ENCODE results near the gene GPBP1L1.

The GPBP1L1 gene

DNA sequence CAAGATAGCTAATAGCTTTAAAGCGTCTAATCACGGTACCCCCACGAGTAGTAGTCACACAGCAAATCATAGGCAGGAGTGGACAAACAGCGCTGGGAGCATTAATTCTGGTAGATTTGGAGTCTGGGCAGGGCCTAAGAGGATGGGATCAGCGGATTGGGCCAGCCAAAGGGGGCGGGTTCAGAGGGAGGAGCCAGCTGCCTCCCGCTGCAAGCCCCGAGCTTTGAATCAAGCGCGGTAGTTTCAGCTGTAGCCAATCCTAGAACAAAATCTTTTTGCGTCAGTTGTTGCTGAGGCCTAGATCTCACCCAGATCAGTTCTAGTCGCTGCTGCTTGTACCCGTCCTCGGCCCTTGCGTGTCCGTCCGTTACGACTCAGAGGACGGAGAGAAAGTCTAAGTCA lies 103.1 kb downstream of the GPBP1L1 start:
- H3K4me3 ChIP-seq (ENCODE audit: low read depth, low read length): peak overlapping the region; percentile 84
- DNase-seq (ENCODE audit: low read depth): peak; percentile 97
- TF ChIP-seq, protein P1, sequence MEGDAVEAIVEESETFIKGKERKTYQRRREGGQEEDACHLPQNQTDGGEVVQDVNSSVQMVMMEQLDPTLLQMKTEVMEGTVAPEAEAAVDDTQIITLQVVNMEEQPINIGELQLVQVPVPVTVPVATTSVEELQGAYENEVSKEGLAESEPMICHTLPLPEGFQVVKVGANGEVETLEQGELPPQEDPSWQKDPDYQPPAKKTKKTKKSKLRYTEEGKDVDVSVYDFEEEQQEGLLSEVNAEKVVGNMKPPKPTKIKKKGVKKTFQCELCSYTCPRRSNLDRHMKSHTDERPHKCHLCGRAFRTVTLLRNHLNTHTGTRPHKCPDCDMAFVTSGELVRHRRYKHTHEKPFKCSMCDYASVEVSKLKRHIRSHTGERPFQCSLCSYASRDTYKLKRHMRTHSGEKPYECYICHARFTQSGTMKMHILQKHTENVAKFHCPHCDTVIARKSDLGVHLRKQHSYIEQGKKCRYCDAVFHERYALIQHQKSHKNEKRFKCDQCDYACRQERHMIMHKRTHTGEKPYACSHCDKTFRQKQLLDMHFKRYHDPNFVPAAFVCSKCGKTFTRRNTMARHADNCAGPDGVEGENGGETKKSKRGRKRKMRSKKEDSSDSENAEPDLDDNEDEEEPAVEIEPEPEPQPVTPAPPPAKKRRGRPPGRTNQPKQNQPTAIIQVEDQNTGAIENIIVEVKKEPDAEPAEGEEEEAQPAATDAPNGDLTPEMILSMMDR (IDR thresholded peaks at IDR 0.05; ENCODE audit: low read depth, low read length, missing control alignments): no peak

Data from GM12864 (cell line).